ENCODE data around the gene SLC25A40. TPM values are rescaled to one million over a fixed set of nuclear protein-coding genes. Genes with fewer than 3 reads are reported as not detected.

The SLC25A40 gene
- total and polyA plus RNA-seq, 2 of the 13 experiments (the other 11 are each of a cell fraction or from before 2014, with no cell fraction given): 12.9 to 13.6 TPM

GRCh38 chr7:87806150-87806549 is 70.0 kb downstream of the SLC25A40 start:
- ChIA-PET POLR2A (no interaction called here), CTCF (ENCODE audit: low intra/inter-chr PET ratio, low total read pairs) (no interaction called here)
- H3K36me3 ChIP-seq (replicated peaks in 1 of 2; ENCODE audit: control insufficient read depth in 1 of 2, insufficient read depth in 2 of 2, low read length in 2 of 2): no peaks in the 10 kb centered on the region
- no peak overlapping the region for H2AFZ ChIP-seq (ENCODE audit: low read length)
- DNase-seq (ENCODE audit: low spot score) (no peak), FAIRE-seq (no peak), ATAC-seq (no peak)
- H3K9me3 ChIP-seq (ENCODE audit: low read length): no peaks in the 10 kb centered on the region
- no peak overlapping the region for H3K4me2 ChIP-seq (ENCODE audit: low read depth, low read length)
- H3K4me3 ChIP-seq (replicated peaks in 1 of 3; ENCODE audit: insufficient read depth in 1 of 3, low read depth in 2 of 3, low read length in 3 of 3): no peak overlapping the region
- H3K9ac ChIP-seq (ENCODE audit: insufficient read depth, low read depth, low read length): no peak overlapping the region
- no peaks in the 10 kb centered on the region for H4K20me1 ChIP-seq (ENCODE audit: insufficient read depth, low read length)
- no peaks in the 10 kb centered on the region for H3K27me3 ChIP-seq (ENCODE audit: control insufficient read depth in 1 of 2, insufficient read depth in 2 of 2, low read length in 2 of 2)
- H3K79me2 ChIP-seq (ENCODE audit: insufficient read depth, low read length): no peaks in the 10 kb centered on the region
- no peak overlapping the region for H3K27ac ChIP-seq (ENCODE audit: extremely low read length, insufficient read depth, low read length)
- TF ChIP-seq ERF (CRISPR knock-in tag; IDR thresholded peaks at IDR 0.05): no peak
- no peak for TF ChIP-seq ZNF766 (CRISPR knock-in tag; IDR thresholded peaks at IDR 0.05; ENCODE audit: borderline replicate concordance)
- no peak for TF ChIP-seq ZNF10 (CRISPR knock-in tag; IDR thresholded peaks at IDR 0.05; ENCODE audit: borderline replicate concordance, low read depth)
- no peak for TF ChIP-seq FOXM1 (CRISPR knock-in tag; IDR thresholded peaks at IDR 0.05)
- TF ChIP-seq TARDBP (CRISPR knock-in tag; IDR thresholded peaks at IDR 0.05): no peak
- no peak for TF ChIP-seq ZNF615 (CRISPR knock-in tag; IDR thresholded peaks at IDR 0.05; ENCODE audit: borderline replicate concordance)
- no peak for TF ChIP-seq ZNF263 (CRISPR knock-in tag; IDR thresholded peaks at IDR 0.05)
- TF ChIP-seq ASH2L (IDR thresholded peaks at IDR 0.05; ENCODE audit: insufficient read length, low read depth, low read length): no peak
- no peak for TF ChIP-seq ZNF354B (CRISPR knock-in tag; IDR thresholded peaks at IDR 0.05)
- TF ChIP-seq, protein P1, sequence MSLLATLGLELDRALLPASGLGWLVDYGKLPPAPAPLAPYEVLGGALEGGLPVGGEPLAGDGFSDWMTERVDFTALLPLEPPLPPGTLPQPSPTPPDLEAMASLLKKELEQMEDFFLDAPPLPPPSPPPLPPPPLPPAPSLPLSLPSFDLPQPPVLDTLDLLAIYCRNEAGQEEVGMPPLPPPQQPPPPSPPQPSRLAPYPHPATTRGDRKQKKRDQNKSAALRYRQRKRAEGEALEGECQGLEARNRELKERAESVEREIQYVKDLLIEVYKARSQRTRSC (CRISPR knock-in tag; IDR thresholded peaks at IDR 0.05; ENCODE audit: low read depth): no peak
- TF ChIP-seq NR2C2 (CRISPR knock-in tag; IDR thresholded peaks at IDR 0.05; ENCODE audit: borderline replicate concordance): no peak
- no peak for TF ChIP-seq PHF21A (CRISPR knock-in tag; IDR thresholded peaks at IDR 0.05)
- intact Hi-C loops (cut with micrococcal nuclease; ENCODE audit: unreplicated experiment) (no loop called here), in situ Hi-C loops (cut with HindIII; ENCODE audit: extremely low pct_ligation_motif_present, low pct_unique_long_range_greater_than_20kb) (loop anchor here (10.0 kb wide), 1 partner anchor 299 kb away; no protein-coding TSS in a partner anchor)
- no peaks in the 10 kb centered on the region for H3K4me1 ChIP-seq (ENCODE audit: insufficient read depth, low read length)
- BruUV-seq (replicated peaks): no TSS peak

Measured in HepG2 (cell line).